CD8-positive, alpha-beta memory T cell (primary cell): ENCODE measurements around the gene AFF1. TPM values are rescaled to one million over a fixed set of nuclear protein-coding genes. Genes with fewer than 3 reads are reported as not detected.
A peak's percentile ranks its signal among the peaks of the same experiment; 100 is the strongest.

Experiments used
- CTCF ChIA-PET: fragments of 350-600 bp; sonication (Branson Sonifier 250); formaldehyde crosslinking; loops from one replicate; lab custom pipeline; 2021; ENCODE audit warnings: antibody characterized with exemption; lab: Charles Lee
- POLR2A ChIA-PET: fragments of 350-600 bp; sonication (Branson Sonifier 250); formaldehyde crosslinking; loops from one replicate; lab custom pipeline; 2021; ENCODE audit warnings: antibody characterized with exemption; lab: Charles Lee
- DNase-seq, 5 donors: peaks; one replicate each; pipeline versions ENCODE4 v3.0.0 to v3.0.0-alpha.2; 2020 to 2022; ENCODE audit warnings: mixed read lengths in 1 of 5
- H3K27ac ChIP-seq: one replicate; pipeline ENCODE4 v1.7.0; 2013; ENCODE audit warnings: low read depth, mild to moderate bottlenecking, low read length, moderate library complexity
- H3K27me3 ChIP-seq: 2 replicates; pipeline ENCODE4 v1.7.0; 2013; ENCODE audit warnings: low read length, mild to moderate bottlenecking; ENCODE audit not compliant: insufficient read depth, poor library complexity, severe bottlenecking
- H3K36me3 ChIP-seq: 2 replicates; pipeline ENCODE4 v1.7.0; 2013; ENCODE audit warnings: mild to moderate bottlenecking, low read length, moderate library complexity; ENCODE audit not compliant: insufficient read depth
- H3K4me1 ChIP-seq: 2 replicates; pipeline ENCODE4 v1.7.0; 2013; ENCODE audit warnings: mild to moderate bottlenecking, low read length, moderate library complexity; ENCODE audit not compliant: insufficient read depth
- H3K4me3 ChIP-seq: 2 replicates; pipeline ENCODE4 v1.7.0; 2013; ENCODE audit warnings: mild to moderate bottlenecking, low read length
- H3K9me3 ChIP-seq: 2 replicates; pipeline ENCODE4 v1.7.0; 2013; ENCODE audit warnings: mild to moderate bottlenecking, low read length
- H3K27ac Mint-ChIP-seq, 8 donors: one replicate each; pipeline ENCODE4 v1.8.0; 2020 to 2021; ENCODE audit warnings: mixed read lengths in 8 of 8, mild to moderate bottlenecking in 6 of 8, inconsistent platforms in 3 of 8, moderate library complexity in 3 of 8
- H3K27me3 Mint-ChIP-seq, 2 donors: one replicate each; pipeline ENCODE4 v1.8.0; 2020 to 2021; ENCODE audit warnings: mixed read lengths in 2 of 2, mild to moderate bottlenecking in 1 of 2, moderate library complexity in 1 of 2
- H3K36me3 Mint-ChIP-seq, 3 donors: one replicate each; pipeline ENCODE4 v1.8.0; 2020 to 2021; ENCODE audit warnings: mixed read lengths in 3 of 3, inconsistent platforms in 1 of 3, mild to moderate bottlenecking in 1 of 3
- H3K4me1 Mint-ChIP-seq, 3 donors: one replicate each; pipeline ENCODE4 v1.8.0; 2020 to 2021; ENCODE audit warnings: mixed read lengths in 3 of 3, inconsistent platforms in 1 of 3, mild to moderate bottlenecking in 1 of 3
- H3K4me3 Mint-ChIP-seq, 7 donors: one replicate each; pipeline ENCODE4 v1.8.0; 2020 to 2021; ENCODE audit warnings: mixed read lengths in 7 of 7, mild to moderate bottlenecking in 6 of 7, moderate library complexity in 4 of 7, inconsistent platforms in 2 of 7
- H3K9me3 Mint-ChIP-seq, 5 donors: one replicate each; pipeline ENCODE4 v1.8.0; 2020 to 2022; ENCODE audit warnings: mixed read lengths in 5 of 5, mild to moderate bottlenecking in 3 of 5, moderate library complexity in 2 of 5, inconsistent platforms in 1 of 5
- polyA plus RNA-seq: library from polyadenylated mRNA; unstranded; fragments of 300-500 nt; fragmentation: Illumina TruSeq; gene quantifications from one replicate; pipeline ENCODE4 v1.2.3, GENCODE V29; 2021
- total RNA-seq, 2 experiments: library from RNA; stranded (reverse); gene quantifications; one replicate each; pipeline ENCODE4 v1.2.3, GENCODE V29; 2021

Gene AFF1
- total and polyA plus RNA-seq, 3 experiments from 2014 or later = 20.9 to 32.9 (median 29.7) TPM

- H3K27ac Mint-ChIP-seq = peak overlapping the region in 1 of 8 donors; percentile 65
- Histone ChIP-seq H3K27ac (no peak overlapping the region), H3K4me1 (no peaks in the 10 kb centered on the region), H3K4me3 (no peak overlapping the region), H3K9me3 (no peaks in the 10 kb centered on the region), H3K27me3 (no peaks in the 10 kb centered on the region), H3K36me3 (no peaks in the 10 kb centered on the region)
- H3K9me3 Mint-ChIP-seq = no peaks in the 10 kb centered on the region
- H3K4me1 Mint-ChIP-seq = peaks cover 24 to 42% (median 33%) of the 10 kb centered on the region in 3 donors
- ChIA-PET POLR2A (no interaction called here), CTCF (interaction anchor here (1.7 kb wide), 1 partner anchor 8 kb away, joined by 7 read pairs; no protein-coding TSS in a partner anchor)
- peaks cover 4 to 35% (median 10%) of the 10 kb centered on the region in 3 donors for H3K36me3 Mint-ChIP-seq
- no peak overlapping the region for H3K4me3 Mint-ChIP-seq
- no peak for DNase-seq
- no peaks in the 10 kb centered on the region for H3K27me3 Mint-ChIP-seq
Measured at GRCh38 chr4:86961116-86961515, 26.3 kb downstream of the AFF1 start.

DNA sequence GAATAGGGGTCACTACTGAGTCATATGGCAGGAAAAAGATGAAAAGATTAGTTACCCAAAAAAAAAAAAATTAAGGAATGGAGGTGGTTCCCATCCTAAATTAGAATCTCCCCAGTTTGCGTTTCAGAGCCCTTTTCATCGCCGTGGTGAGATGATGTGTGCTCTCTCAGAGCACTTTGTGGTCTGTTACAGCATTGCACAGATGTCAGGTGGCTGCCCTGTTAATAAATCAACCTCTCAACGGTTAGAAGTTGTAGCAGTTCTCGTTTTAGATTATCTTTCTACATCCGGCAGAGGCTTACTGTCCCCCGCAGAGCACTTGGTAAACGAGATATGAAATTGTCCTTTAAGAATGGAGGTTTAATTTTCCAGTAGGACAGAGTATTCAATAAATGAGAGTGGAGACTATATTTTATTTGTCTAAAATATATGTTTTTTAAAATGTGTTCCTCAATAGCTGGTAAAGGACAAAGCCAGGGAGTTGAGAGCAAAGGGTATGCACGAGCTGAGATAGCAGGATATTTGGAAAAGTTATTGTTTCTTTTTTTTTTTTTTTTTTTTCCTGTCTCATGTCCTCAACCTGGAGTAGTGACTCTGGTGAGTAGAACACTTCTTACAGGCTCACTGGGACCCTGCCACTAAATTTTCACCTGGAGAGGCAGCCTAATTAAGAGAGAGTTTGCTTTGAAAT is 26.9 kb downstream of the AFF1 start:
- H3K27ac ChIP-seq = peak overlapping the region; percentile 12
- H3K9me3 ChIP-seq = no peaks in the 10 kb centered on the region
- Mint-ChIP-seq H3K27ac (peak overlapping the region in 1 of 8 donors; percentile 65), H3K27me3 (no peaks in the 10 kb centered on the region), H3K4me1 (peaks cover 22 to 36% (median 31%) of the 10 kb centered on the region in 3 donors), H3K36me3 (peaks cover 1 to 32% (median 8%) of the 10 kb centered on the region in 3 donors), H3K9me3 (no peaks in the 10 kb centered on the region), H3K4me3 (no peak overlapping the region)
- H3K4me3 ChIP-seq = no peak overlapping the region
- ChIA-PET CTCF (interaction anchor here (1.7 kb wide), 1 partner anchor 9 kb away, joined by 7 read pairs; no protein-coding TSS in a partner anchor), POLR2A (no interaction called here)
- no peaks in the 10 kb centered on the region for H3K4me1 ChIP-seq
- H3K27me3 ChIP-seq = no peaks in the 10 kb centered on the region
- no peak for DNase-seq
- no peaks in the 10 kb centered on the region for H3K36me3 ChIP-seq

- no peak overlapping the region for H3K4me3 ChIP-seq
- H3K27ac ChIP-seq = no peak overlapping the region
- no peak overlapping the region for H3K4me3 Mint-ChIP-seq
- H3K9me3 ChIP-seq = no peaks in the 10 kb centered on the region
- H3K4me1 ChIP-seq = no peaks in the 10 kb centered on the region
- no peaks in the 10 kb centered on the region for H3K9me3 Mint-ChIP-seq
- no peak overlapping the region for H3K27ac Mint-ChIP-seq
- no peaks in the 10 kb centered on the region for H3K36me3 ChIP-seq
- H3K36me3 Mint-ChIP-seq = peaks cover 0 to 24% (median 5%) of the 10 kb centered on the region in 3 donors
- ChIA-PET POLR2A (interaction anchor here (0.7 kb wide), 1 partner anchor 26 kb away, joined by 3 read pairs; no protein-coding TSS in a partner anchor), CTCF (interaction anchor here (1.1 to 1.4 kb wide), 2 partner anchors 10 to 29 kb away, joined by 3 to 5 read pairs; partner anchors contain the start of gene AFF1)
- no peaks in the 10 kb centered on the region for H3K27me3 Mint-ChIP-seq
- DNase-seq = no peak
- H3K27me3 ChIP-seq = no peaks in the 10 kb centered on the region
- peaks cover 19 to 33% (median 25%) of the 10 kb centered on the region in 3 donors for H3K4me1 Mint-ChIP-seq
Measured at GRCh38 chr4:86963697-86964096, 28.9 kb downstream of the AFF1 start.

DNA sequence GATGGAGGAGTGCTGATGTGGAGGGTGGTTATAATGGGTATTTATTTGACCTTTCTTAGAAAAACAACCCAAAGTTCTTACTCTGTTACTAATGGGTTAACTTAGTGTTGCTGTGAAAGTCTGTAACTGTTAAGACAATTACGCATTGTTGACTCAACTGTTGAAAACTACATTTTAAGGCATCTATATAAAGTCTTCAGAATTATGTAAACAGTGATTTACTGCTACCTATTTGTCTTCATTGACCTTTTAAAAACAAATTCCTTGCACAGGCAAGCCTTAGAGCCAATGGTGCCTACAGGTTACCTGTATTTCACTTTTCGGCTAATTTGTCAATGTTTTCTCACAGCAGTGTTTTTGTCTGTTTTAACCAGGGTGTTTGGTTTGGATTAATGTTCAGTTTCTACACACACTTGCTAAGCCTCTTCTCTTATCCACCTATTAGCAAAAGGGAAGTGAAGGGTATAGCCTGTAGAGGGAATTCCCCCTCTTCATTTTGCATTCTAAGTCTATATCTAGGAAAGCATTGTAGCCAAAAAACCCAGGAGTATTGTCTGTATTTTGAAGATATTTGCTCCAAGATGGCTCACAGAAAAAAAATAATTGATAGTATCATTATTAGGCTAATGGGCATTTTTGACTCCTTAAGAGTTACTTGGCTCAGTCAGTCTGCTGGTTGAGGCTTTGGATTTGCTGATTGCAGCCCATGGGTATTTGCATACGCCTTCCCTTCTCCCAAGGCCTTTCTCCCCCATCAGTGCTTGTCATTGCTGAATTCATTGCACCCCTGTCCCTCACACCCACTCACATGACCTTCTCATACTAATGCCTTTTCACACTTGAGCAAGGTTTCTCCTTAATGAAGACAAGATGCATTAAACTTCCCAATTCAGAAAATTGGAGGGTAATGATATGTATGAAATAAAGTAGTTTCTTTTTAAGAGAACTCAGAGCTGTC is 30.5 kb downstream of the AFF1 start:
- Histone ChIP-seq H3K4me3 (no peak overlapping the region), H3K4me1 (no peaks in the 10 kb centered on the region), H3K27ac (no peak overlapping the region), H3K27me3 (no peaks in the 10 kb centered on the region), H3K9me3 (no peaks in the 10 kb centered on the region), H3K36me3 (no peaks in the 10 kb centered on the region)
- DNase-seq = no peak
- Mint-ChIP-seq H3K4me1 (peaks cover 11 to 26% (median 19%) of the 10 kb centered on the region in 3 donors), H3K27me3 (no peaks in the 10 kb centered on the region), H3K27ac (peak overlapping the region in 1 of 8 donors; percentile 10), H3K36me3 (peaks cover 0 to 16% (median 3%) of the 10 kb centered on the region in 3 donors), H3K9me3 (no peaks in the 10 kb centered on the region), H3K4me3 (no peak overlapping the region)
- POLR2A ChIA-PET = no interaction called here
- CTCF ChIA-PET = no interaction called here

DNA sequence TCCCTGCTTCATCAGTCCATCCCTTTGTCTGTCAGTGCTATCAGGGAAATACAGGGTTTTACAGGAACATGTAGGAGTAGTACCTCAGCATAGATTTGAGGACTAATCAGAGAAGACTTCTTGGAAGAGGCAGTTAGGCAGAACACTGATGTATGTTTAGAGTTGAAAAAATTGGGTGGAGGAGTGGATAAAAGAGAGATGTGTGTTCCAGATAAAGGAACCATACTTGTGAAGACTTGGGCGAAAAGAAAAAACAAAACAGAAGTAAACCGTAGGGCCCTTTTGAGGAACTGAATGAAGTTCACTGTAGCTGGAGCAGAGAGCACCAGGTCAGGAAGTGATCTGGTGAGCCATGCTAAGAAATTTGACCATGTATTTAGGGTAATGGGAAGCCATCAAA is 32.3 kb downstream of the AFF1 start:
- ChIA-PET POLR2A (no interaction called here), CTCF (no interaction called here)
- Mint-ChIP-seq H3K4me1 (peaks cover 14 to 30% (median 20%) of the 10 kb centered on the region in 3 donors), H3K27me3 (peaks cover 0 to 1% of the 10 kb centered on the region in 2 donors), H3K36me3 (peaks cover 0 to 5% (median 0%) of the 10 kb centered on the region in 3 donors), H3K9me3 (no peaks in the 10 kb centered on the region), H3K4me3 (no peak overlapping the region), H3K27ac (no peak overlapping the region)
- Histone ChIP-seq H3K4me1 (no peaks in the 10 kb centered on the region), H3K27me3 (no peaks in the 10 kb centered on the region), H3K4me3 (no peak overlapping the region), H3K27ac (no peak overlapping the region), H3K36me3 (no peaks in the 10 kb centered on the region), H3K9me3 (no peaks in the 10 kb centered on the region)
- no peak for DNase-seq

DNA sequence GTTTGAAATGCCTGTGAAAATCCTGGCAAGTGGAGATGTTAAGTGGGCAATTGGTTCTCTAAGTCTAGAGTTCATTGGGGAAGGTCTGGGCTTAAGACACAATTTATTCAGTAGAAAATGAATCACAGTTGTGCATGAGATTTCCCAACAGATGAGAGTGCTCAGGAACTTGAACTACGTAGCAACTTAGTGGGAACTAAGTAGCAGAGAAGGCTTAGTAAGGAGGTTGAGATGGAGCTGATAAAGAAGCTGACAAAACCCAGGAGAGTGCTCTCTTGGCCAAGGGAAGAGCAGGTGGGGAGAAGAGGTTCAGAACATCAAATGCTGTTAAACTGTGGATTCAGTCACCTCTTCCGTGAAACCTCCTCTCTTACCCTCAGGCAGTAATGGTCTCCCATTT is 33.0 kb downstream of the AFF1 start:
- H3K9me3 Mint-ChIP-seq = no peaks in the 10 kb centered on the region
- no peak for DNase-seq
- ChIA-PET POLR2A (no interaction called here), CTCF (no interaction called here)
- no peaks in the 10 kb centered on the region for H3K27me3 ChIP-seq
- H3K4me1 Mint-ChIP-seq = peaks cover 16 to 30% (median 22%) of the 10 kb centered on the region in 3 donors
- H3K4me3 ChIP-seq = no peak overlapping the region
- peaks cover 0 to 2% (median 0%) of the 10 kb centered on the region in 3 donors for H3K36me3 Mint-ChIP-seq
- no peak overlapping the region for H3K4me3 Mint-ChIP-seq
- H3K36me3 ChIP-seq = no peaks in the 10 kb centered on the region
- no peak overlapping the region for H3K27ac Mint-ChIP-seq
- no peaks in the 10 kb centered on the region for H3K4me1 ChIP-seq
- no peaks in the 10 kb centered on the region for H3K9me3 ChIP-seq
- H3K27ac ChIP-seq = no peak overlapping the region
- peaks cover 0 to 1% of the 10 kb centered on the region in 2 donors for H3K27me3 Mint-ChIP-seq

DNA sequence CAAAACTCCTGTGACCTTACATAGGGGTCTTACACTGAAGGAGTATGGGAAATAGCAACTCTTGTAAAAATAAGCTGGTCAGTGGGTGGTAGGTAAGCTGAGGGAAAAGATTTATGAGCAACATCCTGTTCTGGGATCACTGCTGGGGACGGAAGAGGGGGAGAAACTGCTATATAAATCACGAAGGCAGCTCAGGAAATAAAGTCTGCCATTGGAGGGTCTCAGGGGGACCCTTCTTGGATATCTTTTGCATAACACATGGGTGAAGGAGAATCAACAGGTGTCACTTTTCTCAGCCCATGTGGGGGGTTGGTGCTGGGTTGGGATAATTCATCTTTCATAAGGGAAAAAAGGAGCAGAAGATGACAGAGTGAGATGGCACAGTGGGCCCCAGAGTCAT is 33.7 kb downstream of the AFF1 start:
- H3K36me3 Mint-ChIP-seq = peaks cover 0 to 2% (median 0%) of the 10 kb centered on the region in 3 donors
- H3K9me3 Mint-ChIP-seq = no peaks in the 10 kb centered on the region
- H3K36me3 ChIP-seq = no peaks in the 10 kb centered on the region
- ChIA-PET CTCF (no interaction called here), POLR2A (no interaction called here)
- H3K27me3 ChIP-seq = no peaks in the 10 kb centered on the region
- peaks cover 20 to 33% (median 26%) of the 10 kb centered on the region in 3 donors for H3K4me1 Mint-ChIP-seq
- no peak overlapping the region for H3K27ac ChIP-seq
- no peak overlapping the region for H3K27ac Mint-ChIP-seq
- no peaks in the 10 kb centered on the region for H3K9me3 ChIP-seq
- H3K27me3 Mint-ChIP-seq = peaks cover 0 to 1% of the 10 kb centered on the region in 2 donors
- no peak overlapping the region for H3K4me3 Mint-ChIP-seq
- no peak overlapping the region for H3K4me3 ChIP-seq
- no peaks in the 10 kb centered on the region for H3K4me1 ChIP-seq
- DNase-seq = no peak
